ENCODE results near the gene KYNU.

- TF ChIP-seq EZH2 (IDR thresholded peaks at IDR 0.05; ENCODE audit: insufficient read depth, poor library complexity, severe bottlenecking) (no peak), EZH2phosphoT487 (IDR thresholded peaks at IDR 0.05; ENCODE audit: insufficient read depth, low read depth) (no peak)
Observed at GRCh38 chr2:142965443-142965842, 88.0 kb downstream of the KYNU start.
